Stimulated activated naive CD8-positive, alpha-beta T cell treated with anti-CD3 and anti-CD28 coated beads, Interleukin-15, Interleukin-2, amounts not matched to agents 100 U/mL and 50 U/mL, for 24 hours (primary cell): ENCODE results near the gene TMOD1.
"Not testable (repeated sequence)": the region's sequence is repeated elsewhere in the genome, so short reads cannot be mapped to it uniquely, and the experiment has no call there.

Experiments used
- ATAC-seq: fragments of 150-1000 bp; cut with Tn5 transposase; one replicate; pipeline ENCODE4 v1.10.0; 2021
- DNase-seq: peaks from one replicate; pipeline ENCODE4 v3.0.0; 2021

TMOD1 gene

DNA sequence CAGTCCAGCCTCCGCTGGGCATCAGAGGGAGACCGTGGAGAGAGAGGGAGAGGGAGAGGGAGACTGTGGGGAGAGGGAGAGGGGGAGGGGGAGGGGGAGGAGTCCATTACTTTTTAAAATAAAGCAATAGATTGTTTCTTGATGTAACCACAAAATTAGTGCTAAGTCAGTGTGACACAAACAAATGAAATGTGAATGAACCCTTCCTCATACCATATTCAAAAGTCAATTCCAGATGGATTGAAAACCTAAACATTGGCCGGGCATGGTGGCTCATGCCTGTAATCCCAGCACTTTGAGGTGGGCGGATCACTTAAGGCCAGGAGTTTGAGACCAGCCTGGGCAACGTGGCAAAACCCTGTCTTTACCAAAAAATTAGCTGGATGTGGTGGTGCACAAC, 2.6 kb upstream of the TMOD1 start:
- DNase-seq, ATAC-seq: not testable (repeated sequence)

DNA sequence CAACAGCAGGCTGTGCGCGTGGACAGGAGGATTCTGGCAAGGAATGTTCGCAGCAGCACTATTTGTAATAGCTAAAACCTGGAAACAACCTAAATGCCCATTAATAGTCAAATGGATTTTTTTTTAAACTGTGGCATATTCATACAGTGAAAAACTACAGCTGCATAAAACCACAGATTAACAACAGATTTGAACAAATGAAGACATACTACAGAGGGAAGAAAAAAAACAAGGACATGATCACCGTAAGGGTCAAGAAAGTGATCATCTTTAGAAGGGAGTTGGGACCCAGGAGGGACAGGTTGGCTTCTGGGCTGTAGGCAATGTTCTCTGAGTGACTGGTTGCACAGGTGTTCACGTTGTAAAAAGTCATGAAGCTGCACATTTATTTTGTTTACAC, 1.2 kb upstream of the TMOD1 start:
- no peak for DNase-seq
- ATAC-seq, result no peak

DNA sequence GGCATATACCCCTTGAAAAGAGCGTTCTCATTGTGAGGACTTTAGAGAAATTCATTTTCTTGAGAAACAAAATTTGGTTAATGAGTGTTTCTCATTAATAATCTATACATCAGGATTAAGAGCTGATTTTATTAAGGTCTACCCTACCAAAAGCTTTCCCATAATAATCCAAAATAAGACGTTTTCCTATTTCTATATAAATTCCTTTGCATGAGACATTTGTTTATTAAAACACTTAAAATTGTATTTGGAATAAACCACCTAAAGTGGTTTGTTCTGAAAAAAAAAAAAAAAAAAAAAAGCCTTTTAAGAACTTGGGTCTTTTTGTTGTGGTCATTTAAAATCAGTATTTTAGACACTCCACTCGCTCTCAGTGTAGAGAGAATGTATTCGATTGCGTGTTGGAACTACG, 695 bp upstream of the TMOD1 start:
- DNase-seq (no peak), ATAC-seq (no peak)

DNA sequence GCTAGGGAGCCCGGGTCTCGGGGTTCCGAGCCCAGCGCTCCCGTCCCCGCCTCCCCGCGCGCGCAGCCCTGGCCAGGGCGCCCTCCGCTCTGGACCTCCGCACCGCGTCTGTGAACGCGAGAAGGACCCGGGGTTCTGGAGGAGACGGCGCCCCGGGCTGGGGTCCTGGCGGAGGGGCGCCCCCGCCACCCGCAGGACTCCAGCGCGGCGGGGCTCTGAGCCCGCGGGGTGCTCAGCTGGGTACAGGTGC, 431 bp downstream of the TMOD1 start:
- no peak for ATAC-seq

DNA sequence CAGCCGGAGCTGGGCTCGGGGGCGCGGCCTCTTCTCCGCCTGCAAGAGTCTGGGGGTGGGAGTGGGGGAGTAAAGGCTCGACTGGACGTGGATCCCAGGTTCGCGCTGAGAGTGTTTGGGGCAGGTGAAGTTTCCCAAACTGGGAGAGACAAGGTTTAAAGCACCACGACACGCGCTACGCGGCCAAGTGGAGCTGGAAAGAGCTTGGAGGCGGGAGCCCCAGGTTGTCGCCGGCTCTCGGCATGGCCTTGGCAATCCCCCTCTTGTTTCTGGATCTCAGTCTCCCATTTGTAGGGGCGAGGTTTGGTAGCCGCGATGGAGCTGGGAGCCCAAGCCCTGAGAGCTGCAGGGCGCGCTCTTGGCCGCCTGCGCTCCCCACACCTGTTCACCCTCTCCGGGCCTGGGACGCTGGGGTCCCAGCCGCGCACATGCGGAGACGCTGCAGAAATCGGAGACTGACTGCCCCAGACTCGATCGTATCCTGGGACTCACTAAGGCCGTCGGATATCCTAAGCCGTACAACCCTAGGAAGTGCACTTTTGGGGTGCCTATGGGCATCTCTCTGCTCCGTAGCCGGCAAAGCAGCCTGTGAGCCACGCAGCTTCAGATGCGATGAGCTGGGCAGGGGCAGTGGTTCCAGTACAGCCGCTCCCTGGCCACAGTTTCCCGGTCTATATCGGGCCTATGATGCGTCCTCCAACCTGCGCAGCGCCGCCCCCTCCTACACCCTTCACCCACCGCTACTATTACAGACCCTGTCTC, 937 bp downstream of the TMOD1 start:
- ATAC-seq, result peak; percentile 16

More for the DNA sequence above, 431 bp downstream of the TMOD1 start:
- no peak for DNase-seq

DNA sequence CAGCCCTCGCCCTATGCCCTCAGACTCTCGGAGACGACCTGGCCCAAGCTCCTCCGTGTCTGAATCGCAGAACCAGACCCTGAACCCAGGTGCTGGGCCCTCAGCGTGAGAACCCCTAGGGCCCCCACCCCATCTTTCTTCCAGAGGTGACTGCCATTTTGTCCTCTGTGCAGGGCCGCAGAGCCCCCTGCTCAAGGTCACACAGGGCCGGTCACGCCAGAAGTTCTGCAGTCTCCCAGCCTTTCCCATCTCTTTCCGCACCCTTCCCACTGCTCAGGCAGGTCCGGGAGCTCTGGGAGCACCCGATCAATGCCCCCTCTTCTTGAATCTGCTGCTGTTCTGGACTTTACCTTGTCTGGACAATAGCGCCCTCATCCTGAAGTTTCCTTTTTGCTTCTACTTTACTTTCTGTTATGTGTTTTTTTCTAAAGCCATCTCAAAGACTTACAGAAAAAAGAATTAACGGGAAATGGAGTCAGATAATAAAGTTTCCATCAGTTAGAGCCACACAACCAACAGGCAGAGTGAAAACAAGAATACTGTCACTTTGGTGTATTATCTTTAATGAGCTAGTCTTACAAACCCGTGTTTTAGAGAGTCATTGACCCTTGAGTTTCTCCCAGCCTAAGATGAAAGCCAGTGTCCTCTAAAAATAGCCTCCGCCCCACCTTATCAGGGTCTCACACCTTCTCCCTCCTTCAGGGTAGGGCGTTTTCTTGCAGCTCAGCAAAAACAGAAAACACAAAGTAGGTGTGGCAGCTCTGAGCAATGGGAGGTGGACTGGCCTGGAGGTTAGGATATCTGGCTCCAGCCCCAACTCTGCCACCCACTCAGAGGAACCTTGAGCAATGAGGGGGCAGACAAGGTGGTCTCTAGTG, 1.8 kb downstream of the TMOD1 start:
- DNase-seq, result no peak
- ATAC-seq, result no peak

More for the DNA sequence above, 937 bp downstream of the TMOD1 start:
- DNase-seq, result peak; percentile 9

DNA sequence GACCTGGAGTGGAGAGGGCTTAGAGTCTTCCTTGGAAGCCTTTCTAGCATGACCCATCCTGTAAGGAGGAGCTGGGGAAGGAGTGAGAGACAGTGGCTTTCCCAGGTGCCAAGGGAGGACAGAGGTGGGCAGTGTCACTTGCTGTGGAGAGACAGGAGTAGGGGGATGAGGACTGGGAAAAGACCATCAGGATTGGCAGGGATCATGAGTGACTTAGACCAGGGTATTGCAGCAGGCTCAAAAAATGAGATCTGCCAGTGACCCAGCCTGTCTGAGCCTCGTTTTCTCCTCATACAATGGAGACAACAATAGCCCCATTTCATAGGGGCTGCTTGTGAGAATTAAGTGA, 2.4 kb downstream of the TMOD1 start:
- no peak for ATAC-seq

DNA sequence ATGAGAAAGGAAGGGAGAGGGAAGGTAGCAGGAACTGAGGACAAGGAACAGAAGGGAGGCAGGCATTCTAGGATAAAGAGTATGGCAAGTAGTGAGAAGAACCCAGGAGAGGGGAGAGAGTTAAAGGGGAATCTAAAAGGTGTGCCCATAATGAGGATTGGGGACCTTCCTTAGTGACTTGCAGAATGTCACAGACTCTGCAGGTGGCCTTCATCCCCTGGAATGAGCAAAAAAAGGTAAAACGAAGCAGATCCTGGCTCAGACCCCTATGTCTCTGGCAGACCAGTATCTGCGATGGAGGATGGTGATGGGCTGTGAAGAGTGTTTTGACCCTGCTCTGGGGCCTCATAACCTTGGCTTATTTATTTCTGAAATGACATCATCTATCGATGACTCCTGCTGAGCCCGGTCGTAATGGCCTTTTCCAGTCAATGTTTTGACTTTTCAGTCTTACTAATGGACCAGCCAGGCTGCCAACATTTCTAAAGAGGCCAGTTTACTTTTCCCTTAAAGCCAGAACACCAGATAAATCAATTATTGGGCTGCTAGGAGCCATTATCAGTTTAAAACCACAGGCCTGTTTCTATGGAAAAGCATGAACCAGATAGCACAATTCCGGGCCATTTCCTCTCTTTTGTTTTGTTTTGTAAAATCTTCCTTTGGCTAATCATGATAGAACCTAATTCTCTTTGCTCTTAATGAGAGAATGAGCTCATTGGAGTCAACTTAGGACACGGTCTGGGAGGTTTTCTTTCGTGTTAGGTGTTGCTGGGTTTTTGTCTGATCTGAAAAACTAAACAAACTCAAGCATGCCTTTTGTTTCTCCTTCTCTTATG, 3.1 kb downstream of the TMOD1 start:
- DNase-seq (no peak), ATAC-seq (no peak)

More for the DNA sequence above, 2.4 kb downstream of the TMOD1 start:
- no peak for DNase-seq

DNA sequence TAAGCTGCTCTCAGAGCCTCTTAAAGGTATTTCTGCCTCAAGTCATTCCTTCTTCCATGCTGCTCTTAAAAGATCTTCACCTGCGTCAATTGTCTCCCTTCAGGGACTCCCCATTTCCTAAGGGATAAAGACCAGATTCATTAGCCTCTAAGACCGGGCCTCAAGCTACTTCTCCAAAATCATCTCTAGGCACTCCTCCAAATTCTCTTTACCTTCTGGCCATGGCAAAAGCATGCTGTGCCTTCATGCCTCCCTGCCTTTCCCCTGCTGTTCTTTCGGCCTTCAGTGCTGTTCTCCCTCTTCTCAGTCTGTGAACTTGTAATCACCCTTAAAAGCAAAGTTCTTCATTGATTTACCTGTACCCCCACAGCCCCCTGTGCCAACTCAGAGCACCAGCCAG, 4.4 kb downstream of the TMOD1 start:
- ATAC-seq (no peak), DNase-seq (no peak)

DNA sequence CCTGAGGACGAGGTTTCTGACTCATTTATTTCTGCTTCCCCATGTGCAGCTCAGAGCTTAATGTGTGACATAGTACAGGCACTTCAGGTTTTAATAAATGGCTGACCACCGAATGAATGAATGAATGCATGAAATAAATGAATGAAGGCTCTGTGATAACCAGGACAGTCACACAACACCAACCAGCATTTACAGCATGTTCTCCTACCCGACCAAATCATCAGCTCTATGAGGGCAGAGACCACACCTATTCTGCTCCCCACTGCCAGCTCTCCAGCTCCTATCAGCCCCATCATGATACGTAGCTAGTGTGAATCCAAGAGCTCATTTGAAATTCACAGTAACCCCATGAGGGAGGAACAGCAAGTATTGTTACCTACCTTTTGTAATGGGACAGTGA, 4.8 kb downstream of the TMOD1 start:
- DNase-seq, result no peak
- ATAC-seq, result no peak

DNA sequence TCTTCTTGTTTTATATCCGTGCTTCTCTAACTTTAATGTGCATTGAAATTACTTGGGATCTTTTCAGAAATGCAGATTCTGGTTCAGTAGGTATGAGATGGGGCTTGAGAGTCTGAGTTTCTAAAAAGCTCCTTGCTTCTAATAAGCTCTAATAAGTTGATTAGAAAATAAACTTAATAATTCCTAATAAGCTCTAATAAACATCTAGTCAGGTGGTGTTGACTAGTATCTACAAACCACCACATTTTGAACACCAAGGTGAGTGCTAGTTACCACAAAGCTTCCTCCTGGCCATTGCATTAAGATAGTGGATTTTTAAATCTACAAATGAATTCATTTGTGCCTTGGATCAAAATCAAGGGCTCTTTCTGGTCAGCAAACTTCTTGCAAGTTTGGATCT, 5.3 kb downstream of the TMOD1 start:
- ATAC-seq (no peak), DNase-seq (no peak)

DNA sequence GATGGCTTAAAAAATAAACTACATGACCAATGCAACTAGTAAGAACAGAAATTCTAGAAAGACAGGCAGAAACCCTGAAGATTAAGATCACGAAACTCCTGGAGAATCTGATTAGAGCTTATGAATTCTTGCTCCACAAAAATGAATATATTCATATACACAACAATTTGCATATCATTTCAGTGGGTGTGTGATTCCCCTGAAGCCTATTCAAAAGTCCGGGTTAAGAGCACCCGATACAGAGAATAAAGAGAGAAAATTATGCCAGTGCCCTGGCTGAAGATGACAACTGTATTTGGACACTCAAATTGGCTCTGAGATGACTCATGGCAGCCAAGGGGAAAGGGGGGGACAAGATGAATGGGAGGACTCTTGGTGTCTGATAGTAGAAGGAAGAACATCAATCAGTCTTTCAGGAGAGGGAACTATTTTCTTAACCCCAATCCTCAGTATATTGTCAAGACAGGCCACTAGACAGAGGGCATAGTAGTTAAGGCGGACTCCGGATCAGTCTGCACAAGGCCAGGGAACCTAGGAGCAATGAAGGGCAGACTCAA, 6.0 kb downstream of the TMOD1 start:
- no peak for ATAC-seq
- no peak for DNase-seq

DNA sequence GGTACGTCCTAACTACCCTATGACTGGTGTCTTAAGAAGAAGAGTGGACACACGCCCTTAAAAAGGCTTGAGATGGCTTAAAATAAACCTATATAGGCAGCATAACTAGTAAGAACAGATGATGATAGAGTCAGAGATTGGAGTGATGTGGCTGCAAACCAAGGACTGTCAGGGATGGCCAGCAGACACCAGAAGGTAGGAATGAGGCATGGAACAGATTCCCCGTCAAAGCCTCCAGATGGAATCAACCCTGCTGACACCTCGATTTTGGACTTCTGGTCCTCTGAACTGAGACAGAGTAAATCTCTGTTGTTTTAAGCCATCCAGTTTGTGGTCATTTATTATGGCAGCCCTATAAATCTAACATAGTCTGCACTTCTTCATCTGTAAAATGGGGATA, 7.4 kb downstream of the TMOD1 start:
- ATAC-seq (no peak), DNase-seq (no peak)

DNA sequence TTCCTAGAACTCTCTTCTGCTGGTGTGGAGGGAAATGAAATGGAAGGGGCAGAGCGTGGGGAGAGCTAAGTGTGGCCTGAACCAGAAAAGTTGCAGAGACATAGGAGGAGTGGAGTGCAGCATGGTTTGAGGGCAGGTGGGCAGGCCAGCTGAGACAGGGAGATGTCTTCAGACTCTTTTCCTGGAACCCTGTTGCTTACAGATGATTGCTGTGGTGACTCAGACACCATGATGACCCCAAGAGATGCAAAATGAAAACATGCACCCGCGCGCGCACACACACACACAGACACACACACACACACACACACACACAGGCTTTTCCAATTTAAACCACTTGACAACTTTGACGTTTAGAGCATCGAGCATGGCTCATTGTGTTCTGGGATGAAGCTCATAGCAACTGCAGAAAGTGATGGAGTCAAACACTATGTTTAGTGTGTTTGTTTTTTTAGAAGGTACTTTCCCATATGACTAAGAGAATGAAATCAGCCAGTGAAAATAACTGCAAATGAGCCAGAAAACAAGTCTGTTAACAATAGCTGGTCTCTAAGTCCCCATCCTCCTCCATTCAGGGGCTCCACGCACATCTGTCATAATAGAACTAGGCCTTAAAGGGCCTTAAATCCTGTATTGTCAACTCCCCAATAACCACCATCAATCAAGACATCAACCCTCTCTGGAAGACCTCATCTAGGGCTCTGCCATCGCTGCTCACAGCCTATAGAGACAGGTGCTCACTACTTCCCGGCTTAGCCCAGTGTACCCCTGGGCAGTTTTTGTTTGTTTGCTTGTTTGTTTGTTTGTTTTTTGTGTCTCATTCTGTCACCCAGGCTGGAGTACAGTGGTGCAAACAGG, 9.6 kb downstream of the TMOD1 start:
- peak; percentile 37 for ATAC-seq

DNA sequence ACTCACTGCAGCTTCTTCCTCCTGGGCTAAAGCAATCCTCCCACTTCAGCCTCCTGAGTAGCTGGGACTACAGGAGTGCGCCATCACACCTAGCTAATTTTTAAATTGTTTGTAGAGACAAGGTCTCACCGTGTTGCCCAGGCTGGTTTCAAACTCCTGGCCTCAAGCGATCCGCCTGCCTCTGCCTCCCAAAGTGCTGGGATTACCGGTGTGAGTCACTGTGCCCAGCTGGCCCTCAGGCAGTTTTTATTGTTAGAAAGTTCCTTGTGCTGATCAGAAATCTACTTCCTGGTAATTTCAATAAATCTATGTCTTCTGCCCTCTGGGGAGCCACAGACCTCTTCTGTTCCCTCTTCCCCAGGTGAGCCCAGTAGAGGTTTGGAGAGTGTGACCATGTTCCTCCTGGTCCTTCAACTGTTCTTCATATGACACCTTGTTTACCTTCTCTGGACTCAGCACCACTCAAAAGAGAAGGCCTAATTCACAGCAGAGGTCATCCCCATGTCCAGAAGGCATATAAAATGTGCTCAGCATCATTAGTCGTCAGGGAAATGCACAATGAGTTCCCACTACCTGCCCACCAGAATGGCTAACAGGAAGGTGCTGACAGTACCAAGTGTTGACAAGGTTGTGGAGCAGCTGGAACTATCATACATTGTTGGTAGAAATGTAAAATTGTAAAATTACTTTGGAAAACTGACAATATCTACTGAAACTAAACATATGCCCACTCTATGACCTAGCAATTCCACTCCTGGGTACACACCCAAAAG, 10.4 kb downstream of the TMOD1 start:
- DNase-seq (no peak), ATAC-seq (no peak)

More for the DNA sequence above, 9.6 kb downstream of the TMOD1 start:
- DNase-seq, result no peak

DNA sequence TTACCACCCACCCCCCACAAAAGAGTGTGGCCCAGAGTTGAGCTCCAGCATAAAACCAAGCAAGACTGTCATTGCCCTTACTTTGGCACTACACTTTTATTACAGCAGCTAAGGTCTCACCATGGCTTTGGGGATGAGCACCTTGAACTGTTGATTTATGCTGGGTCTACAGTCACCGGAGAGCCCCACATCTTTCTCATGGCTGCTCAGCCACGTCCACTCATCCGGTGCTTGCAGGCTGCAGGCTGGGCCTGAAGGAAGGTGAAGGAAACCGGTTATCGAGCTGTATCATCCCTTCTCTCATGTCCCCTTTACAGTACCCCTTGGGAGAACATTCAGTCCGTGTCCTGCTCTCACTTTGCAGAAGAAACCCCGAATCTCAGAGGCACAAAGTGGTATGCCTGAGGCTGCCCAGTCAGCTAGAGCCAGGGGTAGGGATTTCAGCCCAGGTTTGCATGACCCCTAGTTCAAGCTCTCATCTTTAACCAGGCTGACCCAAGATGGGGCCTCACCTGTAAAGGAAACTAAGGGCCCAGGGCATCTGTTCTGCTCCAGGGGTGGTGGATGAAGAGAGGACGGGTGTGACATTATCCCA, 11.6 kb downstream of the TMOD1 start:
- ATAC-seq (no peak), DNase-seq (no peak)

DNA sequence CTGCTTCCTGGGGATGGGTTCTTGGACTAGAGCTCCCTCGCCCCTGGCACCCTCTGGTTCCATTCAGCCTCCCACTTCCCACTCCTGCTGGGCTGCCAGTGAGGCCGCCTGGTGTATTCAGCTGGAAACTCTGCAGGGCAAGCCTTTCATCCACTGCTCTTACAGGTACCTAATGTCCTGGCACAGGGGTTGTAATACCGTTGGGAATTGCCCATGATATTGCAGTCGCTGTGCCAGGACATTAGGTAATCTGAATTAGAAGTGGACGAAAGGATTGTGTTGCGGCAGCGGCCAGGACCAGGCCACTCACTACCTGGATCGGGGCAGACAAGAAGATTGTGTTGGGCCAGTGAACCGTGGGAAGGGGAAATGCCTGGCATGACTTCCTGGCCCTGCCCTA, 13.1 kb downstream of the TMOD1 start:
- no peak for ATAC-seq
- DNase-seq, result no peak

DNA sequence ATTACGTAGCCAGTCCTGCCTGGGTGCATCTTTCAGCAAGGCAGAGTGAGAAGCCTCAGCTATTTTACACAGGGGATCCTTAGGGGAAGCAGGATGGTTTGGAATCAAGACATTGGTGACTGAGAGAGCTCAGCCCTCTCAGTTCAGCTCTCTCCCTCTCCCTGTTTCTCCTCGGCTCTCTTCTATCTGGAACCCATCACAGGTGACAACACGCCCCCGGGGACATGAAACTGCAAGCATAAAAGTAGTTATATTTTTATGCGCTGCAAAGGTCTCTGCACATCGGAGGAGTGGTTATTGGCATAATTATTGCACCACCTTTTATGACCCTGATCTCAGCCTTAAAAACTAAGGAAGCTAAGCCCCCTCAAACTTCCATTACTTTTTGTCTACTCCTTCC, 14.2 kb downstream of the TMOD1 start:
- ATAC-seq, result no peak

DNA sequence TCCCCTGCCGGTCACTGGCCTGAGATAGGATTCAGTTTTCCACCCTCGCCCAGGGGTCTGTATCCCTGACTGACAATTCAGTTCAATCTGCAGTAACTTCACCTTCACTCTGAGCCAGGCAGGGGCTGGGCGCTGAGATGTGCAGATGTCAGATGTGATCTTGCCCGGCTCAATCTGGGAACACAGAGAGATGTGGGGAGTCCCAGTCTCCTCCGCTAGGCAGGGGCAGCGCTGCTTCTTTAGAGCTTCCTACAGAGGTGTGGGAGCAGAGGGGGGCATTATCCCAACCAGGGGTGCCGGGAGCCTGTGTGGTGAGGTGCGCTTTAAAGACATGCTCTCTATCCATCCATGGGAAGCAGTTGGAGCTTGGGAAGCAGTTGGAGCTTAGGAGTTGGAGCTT, 14.6 kb downstream of the TMOD1 start:
- no peak for DNase-seq
- no peak for ATAC-seq

More for the DNA sequence above, 14.2 kb downstream of the TMOD1 start:
- DNase-seq, result no peak

DNA sequence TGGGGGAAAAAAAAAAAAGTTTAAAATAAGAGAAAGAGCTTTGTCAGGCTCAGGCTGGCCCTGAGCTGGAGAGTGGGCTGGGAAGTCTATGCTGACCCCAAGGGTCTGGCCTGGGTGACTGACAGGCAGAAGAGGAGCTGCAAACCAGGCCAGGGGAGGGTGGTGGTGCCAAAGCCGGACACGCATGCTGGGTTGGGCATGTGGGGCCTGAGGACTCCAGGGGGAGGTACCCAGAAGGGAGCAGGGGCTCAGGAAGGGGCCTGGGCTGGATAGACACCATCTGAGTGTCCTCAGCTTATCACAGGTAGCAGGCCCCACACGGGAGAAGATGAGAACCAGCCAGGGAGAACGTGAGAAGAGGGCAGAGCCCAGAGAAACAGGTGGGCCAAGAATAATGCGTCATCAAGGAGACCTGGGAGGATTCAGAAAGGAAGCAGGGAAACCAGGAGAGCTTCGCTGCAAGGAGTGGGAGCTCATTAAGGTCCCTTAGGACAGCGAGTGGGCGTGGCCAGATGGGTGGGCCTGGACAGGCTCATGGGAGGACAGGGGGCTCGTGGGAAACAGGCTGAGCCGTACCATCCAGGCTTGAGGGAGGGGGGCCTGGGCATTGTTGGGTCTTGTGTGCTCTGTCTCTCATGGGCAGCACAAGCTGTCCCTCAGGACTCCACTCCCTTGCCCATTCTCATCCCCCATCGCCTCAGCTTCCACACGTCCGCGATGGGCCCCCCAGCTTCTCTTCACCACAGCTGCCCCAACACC, 16.0 kb downstream of the TMOD1 start:
- DNase-seq (no peak), ATAC-seq (no peak)
